Stomach (tissue), 9 donors: ENCODE measurements around the gene KMT5B. TPM values are rescaled to one million over a fixed set of nuclear protein-coding genes. Genes with fewer than 3 reads are reported as not detected.

Source experiments
- DNase-seq, 2 donors: peaks; one replicate each; pipeline versions ENCODE4 v3.0.0 to v3.0.0-alpha.2; 2013 to 2019
- H3K27ac ChIP-seq, 5 donors: fragments of 200-600 bp in 4 of 5; sonication (generic) in 4 of 5; one replicate each; pipeline ENCODE4 v1.5.1; 2013 to 2019; ENCODE audit warnings: mild to moderate bottlenecking in 1 of 5, moderate library complexity in 1 of 5
- H3K27me3 ChIP-seq, 3 donors: fragments of 200-600 bp; sonication (generic); one replicate each; pipeline ENCODE4 v1.5.1; 2017 to 2019; ENCODE audit warnings: mixed run types in 1 of 3
- H3K36me3 ChIP-seq, 4 donors: fragments of 200-600 bp; sonication (generic); 1 replicate in 3 of 4; 2 replicates in 1 of 4; pipeline ENCODE4 v1.5.1; 2016 to 2019
- H3K4me1 ChIP-seq, 4 donors: fragments of 200-600 bp; sonication (generic); one replicate each; pipeline ENCODE4 v1.5.1; 2016 to 2019
- H3K4me3 ChIP-seq, 4 donors: fragments of 200-600 bp; sonication (generic) in 3 of 4; one replicate each; pipeline ENCODE4 v1.5.1; 2016 to 2019; ENCODE audit warnings: mild to moderate bottlenecking in 1 of 4
- H3K9me3 ChIP-seq, 4 donors: fragments of 200-600 bp; sonication (generic); one replicate each; pipeline ENCODE4 v1.5.1; 2016 to 2019
- EP300 ChIP-seq: sonication (generic); formaldehyde crosslinking; IDR thresholded peaks from one replicate; pipeline ENCODE4 v1.6.1; 2017; ENCODE audit warnings: antibody characterized with exemption
- POLR2A ChIP-seq, 4 donors: fragments of 450-650 bp; IDR thresholded peaks; one replicate each; pipeline ENCODE4 v1.6.1; 2016; ENCODE audit warnings: antibody characterized with exemption in 4 of 4, control low read depth in 2 of 4, mild to moderate bottlenecking in 1 of 4, moderate library complexity in 1 of 4
- POLR2AphosphoS5 ChIP-seq, 3 donors: sonication (generic); formaldehyde crosslinking; IDR thresholded peaks; one replicate each; pipeline ENCODE4 v1.6.1; 2016; ENCODE audit warnings: antibody characterized with exemption in 3 of 3
- WGBS, 5 donors: extraction: QIAGEN DNeasy Blood & Tissue Kit in 3 of 5; methylation state at CpG; one replicate each; pipeline versions ENCODE4 v1.1.5 to v1.1.7; 2013 to 2018; 5-methylcytosine and 5-hydroxymethylcytosine counted together
- intact Hi-C: fragments of 100-400 bp; cut with DNase I; formaldehyde crosslinking; loops from one replicate; pipeline ENCODE4 v1.15.1; 2023; ENCODE audit warnings: low total_unique reads
- polyA plus RNA-seq, 3 donors: library from polyadenylated mRNA; stranded (reverse); fragments of 200-250 nt; gene quantifications; one replicate each; pipeline ENCODE4 v1.2.3, GENCODE V29; 2013
- total RNA-seq, 5 donors: library from RNA; depleted of rRNA; stranded (reverse); fragments of >200 nt; gene quantifications; one replicate each; pipeline versions ENCODE4 v1.1.0 to v1.2.3, GENCODE V29; 2014 to 2016
- TF ChIP-seq, protein P1 (sequence below), 7 experiments: fragments of 450-650 bp in 4 of 7; fragments of 200-600 bp in 3 of 7; sonication (generic) in 3 of 7; IDR thresholded peaks; one replicate each; pipeline ENCODE4 v1.5.1; 2016 to 2019; ENCODE audit warnings: antibody characterized with exemption in 7 of 7, control low read depth in 2 of 7, mild to moderate bottlenecking in 1 of 7
- donor health status: healthy with polysubstance abuse.
- donor health status: Bipolar disorder and iron deficiency.
- donor health status: healthy.

The KMT5B gene
- total and polyA plus RNA-seq, 8 donors, result 14.3 to 52.7 (median 25.1) TPM

DNA sequence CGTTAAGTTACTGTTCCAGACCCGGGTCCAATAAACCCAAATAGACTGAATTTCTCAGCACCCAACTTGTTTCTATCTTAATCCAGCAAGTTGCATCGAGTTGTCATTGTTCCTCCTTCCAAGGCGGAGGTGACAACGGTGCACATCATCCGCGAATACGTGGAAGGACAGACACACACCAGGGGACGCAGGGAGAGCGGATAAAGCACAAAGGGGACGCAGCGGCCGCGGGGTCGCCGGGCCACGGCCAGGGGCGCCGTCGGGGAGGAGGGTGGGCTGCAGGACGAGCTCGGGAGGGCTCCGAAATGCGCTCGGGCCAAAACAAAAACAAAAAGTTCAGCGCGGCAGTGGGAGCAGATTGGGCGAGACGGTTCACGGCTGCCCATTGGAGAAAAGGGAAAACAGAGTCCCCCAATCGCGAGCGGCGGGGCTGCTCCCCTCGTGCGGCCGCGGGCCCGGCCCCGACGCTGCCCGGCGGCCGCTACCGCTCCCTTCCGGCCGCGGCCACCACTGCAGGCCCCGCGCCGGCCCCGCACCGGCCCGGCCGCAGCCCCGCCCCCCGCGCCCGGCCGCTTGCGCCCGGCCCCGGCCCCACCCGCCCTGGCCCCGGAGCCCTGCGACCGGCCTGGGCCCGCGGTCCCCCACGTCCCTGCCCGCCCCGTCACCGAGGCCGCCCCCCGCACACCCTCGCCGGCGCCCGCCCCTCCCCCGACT, 518 bp downstream of the KMT5B start:
- intact Hi-C loops, result no loop called here
- peak overlapping the region; percentile 91 to 100 (median 99) for H3K27ac ChIP-seq
- peak overlapping the region; percentile 83 to 90 (median 90) for H3K4me3 ChIP-seq
- no peaks in the 10 kb centered on the region for H3K27me3 ChIP-seq
- TF ChIP-seq POLR2AphosphoS5 (IDR thresholded peaks at IDR 0.05) (peak in 1 of 3 donors; percentile 6), EP300 (no peak)
- TF ChIP-seq, protein P1, sequence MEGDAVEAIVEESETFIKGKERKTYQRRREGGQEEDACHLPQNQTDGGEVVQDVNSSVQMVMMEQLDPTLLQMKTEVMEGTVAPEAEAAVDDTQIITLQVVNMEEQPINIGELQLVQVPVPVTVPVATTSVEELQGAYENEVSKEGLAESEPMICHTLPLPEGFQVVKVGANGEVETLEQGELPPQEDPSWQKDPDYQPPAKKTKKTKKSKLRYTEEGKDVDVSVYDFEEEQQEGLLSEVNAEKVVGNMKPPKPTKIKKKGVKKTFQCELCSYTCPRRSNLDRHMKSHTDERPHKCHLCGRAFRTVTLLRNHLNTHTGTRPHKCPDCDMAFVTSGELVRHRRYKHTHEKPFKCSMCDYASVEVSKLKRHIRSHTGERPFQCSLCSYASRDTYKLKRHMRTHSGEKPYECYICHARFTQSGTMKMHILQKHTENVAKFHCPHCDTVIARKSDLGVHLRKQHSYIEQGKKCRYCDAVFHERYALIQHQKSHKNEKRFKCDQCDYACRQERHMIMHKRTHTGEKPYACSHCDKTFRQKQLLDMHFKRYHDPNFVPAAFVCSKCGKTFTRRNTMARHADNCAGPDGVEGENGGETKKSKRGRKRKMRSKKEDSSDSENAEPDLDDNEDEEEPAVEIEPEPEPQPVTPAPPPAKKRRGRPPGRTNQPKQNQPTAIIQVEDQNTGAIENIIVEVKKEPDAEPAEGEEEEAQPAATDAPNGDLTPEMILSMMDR (IDR thresholded peaks at IDR 0.05), result peak in 2 of 7 experiments; percentile 23 to 46
- no peaks in the 10 kb centered on the region for H3K9me3 ChIP-seq
- DNase-seq, result peak; percentile 70 to 92
- WGBS, 5 donors, result 0 to 1% (median 0%) methylated on average over 30 to 80 of the region's 80 CpGs
- H3K36me3 ChIP-seq, result no peaks in the 10 kb centered on the region
- H3K4me1 ChIP-seq, result peaks cover 60 to 68% (median 67%) of the 10 kb centered on the region in 4 donors

DNA sequence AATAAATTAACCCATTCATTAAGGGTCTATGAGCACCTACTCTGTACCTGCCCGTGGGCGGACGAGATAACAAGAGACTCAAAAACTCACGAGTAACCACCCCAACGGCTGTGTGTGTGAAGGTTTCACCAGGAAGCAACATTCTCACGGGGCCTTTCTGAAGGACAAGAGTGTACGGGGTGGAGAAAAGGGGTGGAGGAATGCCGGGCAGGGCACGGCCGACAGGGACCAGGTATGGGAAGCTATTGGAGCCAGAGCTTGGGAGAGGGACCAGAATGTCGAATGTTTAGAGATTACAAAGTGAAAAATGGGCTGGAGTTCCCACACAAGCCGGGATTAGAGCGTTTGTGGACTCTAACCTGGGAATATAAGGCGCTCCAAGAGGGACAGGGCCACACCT, 1.6 kb downstream of the KMT5B start:
- TF ChIP-seq POLR2A (IDR thresholded peaks at IDR 0.05) (no peak), POLR2AphosphoS5 (IDR thresholded peaks at IDR 0.05) (no peak), EP300 (no peak)
- TF ChIP-seq, protein P1 (IDR thresholded peaks at IDR 0.05), result no peak
- peak; percentile 52 to 57 for DNase-seq
- WGBS, 5 donors, result 15 to 24% (median 19%) methylated on average over 14 of the region's 14 CpGs
- peaks cover 65 to 78% (median 75%) of the 10 kb centered on the region in 4 donors for H3K4me1 ChIP-seq
- H3K36me3 ChIP-seq, result no peaks in the 10 kb centered on the region
- no peaks in the 10 kb centered on the region for H3K27me3 ChIP-seq
- H3K27ac ChIP-seq, result peak overlapping the region; percentile 61 to 100 (median 99)
- H3K4me3 ChIP-seq, result peak overlapping the region; percentile 83 to 90 (median 90)
- intact Hi-C loops, result no loop called here
- no peaks in the 10 kb centered on the region for H3K9me3 ChIP-seq

DNA sequence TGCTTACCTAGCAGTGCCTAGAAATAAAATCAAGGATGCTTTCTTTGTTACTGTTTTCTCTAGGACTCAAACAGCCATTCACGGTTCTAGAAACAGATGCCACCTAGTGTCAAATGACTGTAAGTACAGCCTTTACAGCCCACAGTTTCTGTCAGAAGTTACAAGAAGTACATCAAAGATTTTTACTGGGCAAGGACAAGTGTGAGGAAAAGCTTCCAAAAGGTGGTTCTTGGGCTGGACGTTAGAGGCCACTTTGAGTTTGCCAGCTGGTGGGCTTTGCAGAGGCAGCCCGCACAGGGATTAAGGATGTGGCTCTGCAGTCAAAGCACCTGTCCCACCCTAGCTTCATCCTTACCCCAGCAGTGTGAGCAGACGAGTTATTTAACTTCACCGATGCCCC, 6.9 kb downstream of the KMT5B start:
- peak in 1 of 3 donors; percentile 31 for TF ChIP-seq POLR2AphosphoS5 (IDR thresholded peaks at IDR 0.05)
- TF ChIP-seq, protein P1 (IDR thresholded peaks at IDR 0.05), result peak in 5 of 7 experiments; percentile 49 to 85 (median 77)
- no peak for TF ChIP-seq POLR2A (IDR thresholded peaks at IDR 0.05)
- peak in 1 of 2 donors; percentile 81 for DNase-seq
- Histone ChIP-seq H3K36me3 (no peaks in the 10 kb centered on the region), H3K4me1 (peaks cover 56 to 97% (median 87%) of the 10 kb centered on the region in 4 donors), H3K9me3 (no peaks in the 10 kb centered on the region), H3K27ac (peak overlapping the region; percentile 7 to 73 (median 33)), H3K27me3 (no peaks in the 10 kb centered on the region), H3K4me3 (no peak overlapping the region)
- WGBS, 5 donors, result 10 to 35% (median 28%) methylated on average over 5 of the region's 5 CpGs
- intact Hi-C loops, result loop anchor here (5.0 kb wide), 1 partner anchor 124 kb away; no protein-coding TSS in a partner anchor

DNA sequence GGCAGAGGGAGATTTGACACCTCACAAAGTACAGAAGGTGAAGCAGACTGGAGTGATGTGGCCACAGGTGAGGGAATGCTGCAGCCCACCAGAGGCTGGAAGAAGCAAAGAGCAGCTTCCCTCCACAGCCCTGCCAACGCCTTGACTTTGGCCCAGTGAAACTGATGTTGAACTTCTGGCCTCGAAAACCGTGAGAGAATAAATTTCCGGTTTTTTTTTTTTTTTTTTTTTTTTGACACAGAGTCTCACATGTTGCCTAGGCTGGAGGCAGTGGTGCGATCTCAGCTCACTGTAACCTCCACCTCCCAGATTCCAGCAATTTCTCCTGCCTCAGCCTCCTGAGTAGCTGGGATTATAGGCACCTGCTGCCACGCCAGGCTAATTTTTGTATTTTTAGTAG, 8.7 kb downstream of the KMT5B start:
- DNase-seq, result no peak
- peak overlapping the region in 1 of 5 donors; percentile 11 for H3K27ac ChIP-seq
- H3K36me3 ChIP-seq, result no peaks in the 10 kb centered on the region
- TF ChIP-seq EP300 (no peak), POLR2A (IDR thresholded peaks at IDR 0.05) (no peak), POLR2AphosphoS5 (IDR thresholded peaks at IDR 0.05) (no peak)
- TF ChIP-seq, protein P1 (IDR thresholded peaks at IDR 0.05), result no peak
- no peak overlapping the region for H3K4me3 ChIP-seq
- H3K9me3 ChIP-seq, result no peaks in the 10 kb centered on the region
- H3K4me1 ChIP-seq, result peaks cover 54 to 97% (median 85%) of the 10 kb centered on the region in 4 donors
- WGBS, 5 donors, result 41 to 64% (median 48%) methylated on average over 6 of the region's 6 CpGs
- intact Hi-C loops, result no loop called here
- H3K27me3 ChIP-seq, result no peaks in the 10 kb centered on the region
